Activated naive CD4-positive, alpha-beta T cell treated with anti-CD3 and anti-CD28 coated beads, Interleukin-2, amount 50 U/mL, for 24 hours (primary cell): Measurements from ENCODE around the gene TBL2.
A peak's percentile ranks its signal among the peaks of the same experiment; 100 is the strongest.
"Not testable (repeated sequence)": the region's sequence is repeated elsewhere in the genome, so short reads cannot be mapped to it uniquely, and the experiment has no call there.

Experiments used
- H3K27ac Mint-ChIP-seq: one replicate; pipeline ENCODE4 v1.8.0; 2021; ENCODE audit warnings: mild to moderate bottlenecking, mixed read lengths
- H3K27me3 Mint-ChIP-seq: one replicate; pipeline ENCODE4 v1.8.0; 2021; ENCODE audit warnings: mixed read lengths
- H3K36me3 Mint-ChIP-seq: one replicate; pipeline ENCODE4 v1.8.0; 2021; ENCODE audit warnings: mixed read lengths
- H3K4me1 Mint-ChIP-seq: one replicate; pipeline ENCODE4 v1.8.0; 2021; ENCODE audit warnings: mixed read lengths
- H3K4me3 Mint-ChIP-seq: one replicate; pipeline ENCODE4 v1.8.0; 2021; ENCODE audit warnings: mild to moderate bottlenecking, mixed read lengths
- H3K9me3 Mint-ChIP-seq: one replicate; pipeline ENCODE4 v1.8.0; 2021; ENCODE audit warnings: mixed read lengths

The TBL2 gene

DNA sequence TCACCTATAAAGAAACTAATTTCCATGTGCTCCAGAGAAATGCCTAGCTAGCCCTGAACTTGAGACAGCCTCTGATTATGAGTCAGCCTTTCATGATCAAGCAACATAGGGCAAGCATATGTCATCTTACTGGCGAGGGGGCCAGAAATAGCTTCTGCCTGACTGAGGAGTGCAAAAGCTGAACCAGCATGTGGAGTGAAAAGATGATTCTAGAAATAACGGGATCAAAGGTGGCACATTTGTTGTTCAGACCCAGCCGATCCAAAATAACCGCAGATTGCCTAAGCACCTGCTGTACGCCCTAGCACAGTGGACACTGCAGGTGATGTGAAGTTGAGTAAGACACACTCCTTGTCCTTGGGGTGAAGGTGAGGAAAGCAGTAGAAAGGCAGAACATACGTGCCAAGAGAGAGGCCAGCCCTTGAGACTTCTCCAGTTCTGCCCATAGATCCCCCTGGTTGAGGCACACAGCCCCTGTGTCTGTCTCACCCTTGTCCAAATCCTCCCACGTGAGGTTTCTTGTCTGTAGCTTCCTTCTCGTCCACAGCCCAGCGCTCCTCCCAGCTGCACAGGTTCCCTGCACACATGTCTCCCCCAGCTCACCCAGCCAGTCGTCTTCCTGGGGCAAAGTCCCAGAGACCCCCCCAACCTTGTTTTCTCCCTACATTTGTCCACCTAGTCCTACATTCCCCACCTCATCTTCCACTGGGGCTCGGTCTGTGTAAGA lies 18.1 kb downstream of the TBL2 start:
- Mint-ChIP-seq H3K4me3 (no peak overlapping the region), H3K36me3 (no peaks in the 10 kb centered on the region), H3K4me1 (peaks cover 13% of the 10 kb centered on the region), H3K27me3 (no peaks in the 10 kb centered on the region), H3K9me3 (no peaks in the 10 kb centered on the region), H3K27ac (peak overlapping the region; percentile 65)

DNA sequence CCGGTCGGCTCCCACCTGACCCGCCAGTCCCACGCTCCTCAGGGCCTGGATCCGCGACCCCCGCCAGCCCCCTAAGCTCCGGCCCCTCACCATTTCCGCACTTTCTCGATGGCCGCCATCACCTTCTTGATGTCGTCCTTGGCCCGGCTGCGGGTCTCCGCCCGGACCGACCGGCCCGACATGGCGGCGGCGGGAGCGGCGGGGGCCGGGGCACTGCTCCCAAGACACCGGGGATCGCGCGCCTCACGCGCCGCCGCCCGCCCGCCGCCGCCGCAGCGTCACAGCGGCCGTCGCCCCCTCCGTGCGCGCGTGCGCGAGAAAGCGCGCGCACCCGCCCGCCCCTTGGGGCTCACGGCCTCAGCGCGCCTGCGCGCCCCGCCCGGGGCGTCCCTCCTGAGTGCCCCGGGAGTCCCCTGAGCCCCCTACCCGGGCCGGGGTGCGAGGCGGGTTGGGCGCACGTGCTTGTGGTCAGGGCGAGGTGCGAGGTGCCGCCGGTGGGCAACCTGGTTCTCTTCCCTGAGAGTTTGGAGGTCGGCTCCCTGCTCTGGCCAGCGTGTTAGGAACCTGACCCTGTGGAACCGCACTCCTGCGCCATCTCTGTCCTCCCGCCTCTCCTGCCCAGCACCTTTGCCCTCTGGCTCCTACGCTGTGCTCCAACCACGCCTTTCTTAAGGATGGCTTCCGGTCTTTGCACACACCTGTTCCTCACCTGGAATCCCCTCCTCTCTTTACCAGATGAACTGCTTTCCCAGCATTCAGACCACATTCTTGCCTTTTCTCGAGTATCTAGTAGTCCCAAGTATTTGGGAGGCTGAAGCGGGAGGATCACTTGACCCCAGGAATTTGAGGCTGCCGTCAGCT lies 20.8 kb downstream of the TBL2 start, which contains the start of gene BCL7B:
Gene BCL7B, minus strand, starts transcription at position 294 of the 861 bp plus-strand sequence. Its CDS starts 112 bp downstream, at position 182.
- Mint-ChIP-seq H3K4me1 (peaks cover 27% of the 10 kb centered on the region), H3K27me3 (no peaks in the 10 kb centered on the region), H3K9me3 (no peaks in the 10 kb centered on the region), H3K36me3 (no peaks in the 10 kb centered on the region), H3K27ac (peak within 1 kb of the TSS; percentile 97), H3K4me3 (peak within 1 kb of the TSS; percentile 94)

- Mint-ChIP-seq H3K4me3 (peak overlapping the region; percentile 94), H3K36me3 (peaks cover 1% of the 10 kb centered on the region), H3K27me3 (no peaks in the 10 kb centered on the region), H3K9me3 (no peaks in the 10 kb centered on the region), H3K27ac (peak overlapping the region; percentile 93), H3K4me1 (peaks cover 30% of the 10 kb centered on the region)
Observed at GRCh38 chr7:73557108-73557396, 21.3 kb downstream of the TBL2 start.

- Mint-ChIP-seq H3K27me3 (no peaks in the 10 kb centered on the region), H3K4me1 (peaks cover 32% of the 10 kb centered on the region), H3K9me3 (no peaks in the 10 kb centered on the region), H3K4me3 (peak overlapping the region; percentile 94), H3K36me3 (peaks cover 2% of the 10 kb centered on the region), H3K27ac (peak overlapping the region; percentile 93)
Observed at GRCh38 chr7:73556208-73557107, 21.9 kb downstream of the TBL2 start.

DNA sequence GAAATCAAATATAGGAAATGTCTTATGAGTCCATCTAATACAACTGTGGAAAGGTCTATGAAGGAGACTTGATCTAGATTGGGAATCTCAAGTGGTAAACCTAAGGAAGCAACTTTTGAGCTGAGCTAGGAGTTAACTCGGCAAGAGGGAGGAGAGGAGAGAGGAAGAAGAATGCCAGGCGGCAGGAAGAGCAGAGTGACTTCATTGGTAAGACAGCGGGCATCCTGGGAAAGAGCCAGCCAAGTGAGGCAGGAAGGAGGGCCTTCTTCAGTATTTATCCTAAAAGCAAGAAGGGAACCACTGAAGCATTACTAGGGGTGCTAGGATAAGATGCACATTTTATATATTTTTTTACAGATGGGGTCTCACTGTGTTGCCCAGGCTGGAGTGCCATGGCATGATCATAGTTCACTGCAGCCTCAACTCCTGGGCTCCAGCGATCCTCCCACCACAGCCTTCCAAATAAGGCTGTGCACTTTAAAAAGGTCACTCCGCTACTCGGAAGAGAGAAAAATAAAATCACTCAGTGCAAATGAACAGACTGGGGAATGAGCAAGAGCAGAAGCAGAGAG lies 22.9 kb downstream of the TBL2 start:
- Mint-ChIP-seq H3K36me3 (peaks cover 4% of the 10 kb centered on the region), H3K9me3 (no peaks in the 10 kb centered on the region), H3K4me1 (peaks cover 37% of the 10 kb centered on the region), H3K27me3 (no peaks in the 10 kb centered on the region), H3K4me3 (peak overlapping the region; percentile 94), H3K27ac (peak overlapping the region; percentile 93)

DNA sequence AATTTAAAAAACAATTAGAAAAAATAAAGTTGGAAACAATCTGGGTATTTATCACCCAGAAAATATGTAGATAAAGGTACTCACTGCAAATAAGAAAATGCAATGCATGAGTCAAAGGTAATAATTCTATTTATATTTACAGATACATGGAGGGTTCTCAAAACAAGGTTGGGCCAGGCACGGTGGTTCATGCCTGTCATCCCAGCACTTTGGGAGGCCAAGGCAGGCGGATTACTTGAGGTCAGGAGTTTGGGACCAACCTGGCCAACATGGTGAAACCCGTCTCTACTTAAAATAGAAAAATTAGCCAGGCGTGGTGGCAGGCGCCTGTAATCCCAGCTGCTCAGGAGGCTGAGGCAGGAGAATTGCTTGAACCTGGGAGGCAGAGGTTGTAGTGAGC lies 28.3 kb downstream of the TBL2 start:
- not testable (repeated sequence) for H3K4me3 Mint-ChIP-seq, H3K9me3 Mint-ChIP-seq, H3K27me3 Mint-ChIP-seq, H3K27ac Mint-ChIP-seq, H3K36me3 Mint-ChIP-seq
- peaks cover 54% of the 10 kb centered on the region for H3K4me1 Mint-ChIP-seq

DNA sequence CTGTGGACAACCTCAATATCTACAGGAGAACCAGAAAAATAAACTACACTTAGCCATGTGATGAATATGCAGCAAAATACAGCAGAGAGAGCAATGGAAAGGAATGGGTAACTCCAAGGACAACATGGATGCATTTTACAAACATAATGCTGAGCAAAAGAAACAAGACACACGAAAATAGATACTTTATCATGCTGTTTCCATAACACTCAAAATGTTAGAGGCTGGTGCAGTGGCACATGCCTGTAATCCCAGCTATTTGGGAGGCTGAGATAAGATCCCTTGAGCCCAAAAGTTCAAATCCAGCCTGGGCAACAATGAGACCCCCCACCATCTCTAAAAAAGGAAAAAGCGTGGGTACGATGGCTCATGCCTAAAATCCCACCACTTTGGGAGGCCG lies 29.2 kb downstream of the TBL2 start:
- no peaks in the 10 kb centered on the region for H3K27me3 Mint-ChIP-seq
- no peak overlapping the region for H3K4me3 Mint-ChIP-seq
- H3K27ac Mint-ChIP-seq, result peak overlapping the region; percentile 60
- peaks cover 9% of the 10 kb centered on the region for H3K36me3 Mint-ChIP-seq
- no peaks in the 10 kb centered on the region for H3K9me3 Mint-ChIP-seq
- peaks cover 50% of the 10 kb centered on the region for H3K4me1 Mint-ChIP-seq

GRCh38 chr7:73547841-73548240 lies 30.5 kb downstream of the TBL2 start:
- no peak overlapping the region for H3K27ac Mint-ChIP-seq
- peaks cover 13% of the 10 kb centered on the region for H3K36me3 Mint-ChIP-seq
- no peak overlapping the region for H3K4me3 Mint-ChIP-seq
- peaks cover 47% of the 10 kb centered on the region for H3K4me1 Mint-ChIP-seq
- no peaks in the 10 kb centered on the region for H3K27me3 Mint-ChIP-seq
- H3K9me3 Mint-ChIP-seq, result no peaks in the 10 kb centered on the region

DNA sequence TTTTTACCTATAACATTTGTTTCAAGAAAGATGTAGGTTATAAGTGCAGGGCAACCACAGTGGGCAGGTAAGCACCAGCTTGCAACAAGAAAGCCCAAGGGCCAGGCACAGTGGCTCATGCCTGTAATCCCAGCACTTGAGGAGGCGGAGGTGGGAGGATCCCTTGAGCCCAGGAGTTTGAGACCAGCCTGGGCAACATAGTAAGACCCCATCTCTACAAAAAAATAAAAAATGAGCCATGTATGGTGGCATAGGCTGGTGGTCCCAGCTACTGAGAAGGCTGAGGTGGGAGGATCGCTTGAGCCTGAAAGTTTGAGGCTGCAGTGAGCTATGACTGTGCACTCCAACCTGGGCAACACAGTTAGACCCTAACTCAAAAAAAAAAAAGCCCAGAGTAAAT lies 33.7 kb downstream of the TBL2 start:
- no peaks in the 10 kb centered on the region for H3K9me3 Mint-ChIP-seq
- H3K36me3 Mint-ChIP-seq, result peaks cover 10% of the 10 kb centered on the region
- peaks cover 35% of the 10 kb centered on the region for H3K4me1 Mint-ChIP-seq
- H3K27me3 Mint-ChIP-seq, result no peaks in the 10 kb centered on the region
- H3K27ac Mint-ChIP-seq, result no peak overlapping the region
- no peak overlapping the region for H3K4me3 Mint-ChIP-seq

DNA sequence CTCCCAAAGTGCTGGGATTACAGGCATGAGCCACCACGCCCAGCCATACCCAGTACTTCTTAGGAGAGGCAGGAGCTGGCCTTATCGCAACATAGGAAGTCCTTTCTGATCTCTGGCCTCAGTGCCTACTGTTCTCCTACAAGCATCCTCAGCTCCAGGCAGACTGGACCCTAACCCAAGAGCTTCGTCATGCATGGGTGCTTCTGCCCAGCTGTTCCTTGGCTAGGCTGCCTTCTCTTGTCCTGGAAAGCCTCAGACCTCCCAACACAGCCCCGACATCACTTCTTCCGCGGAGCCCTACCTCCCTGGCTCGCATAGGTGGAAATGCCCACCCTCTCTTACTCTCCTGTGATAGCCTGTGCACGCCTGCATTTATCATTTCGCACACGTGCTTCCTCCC lies 36.7 kb downstream of the TBL2 start:
- Mint-ChIP-seq H3K4me3 (no peak overlapping the region), H3K27ac (peak overlapping the region; percentile 41), H3K27me3 (no peaks in the 10 kb centered on the region), H3K9me3 (no peaks in the 10 kb centered on the region), H3K4me1 (peaks cover 13% of the 10 kb centered on the region), H3K36me3 (peaks cover 12% of the 10 kb centered on the region)

GRCh38 chr7:73539709-73540108 lies 38.7 kb downstream of the TBL2 start:
- no peak overlapping the region for H3K4me3 Mint-ChIP-seq
- H3K36me3 Mint-ChIP-seq, result peaks cover 12% of the 10 kb centered on the region
- H3K4me1 Mint-ChIP-seq, result peaks cover 3% of the 10 kb centered on the region
- no peaks in the 10 kb centered on the region for H3K9me3 Mint-ChIP-seq
- no peaks in the 10 kb centered on the region for H3K27me3 Mint-ChIP-seq
- no peak overlapping the region for H3K27ac Mint-ChIP-seq

GRCh38 chr7:73538510-73538909 lies 39.9 kb downstream of the TBL2 start:
- H3K27ac Mint-ChIP-seq, result peak overlapping the region; percentile 65

DNA sequence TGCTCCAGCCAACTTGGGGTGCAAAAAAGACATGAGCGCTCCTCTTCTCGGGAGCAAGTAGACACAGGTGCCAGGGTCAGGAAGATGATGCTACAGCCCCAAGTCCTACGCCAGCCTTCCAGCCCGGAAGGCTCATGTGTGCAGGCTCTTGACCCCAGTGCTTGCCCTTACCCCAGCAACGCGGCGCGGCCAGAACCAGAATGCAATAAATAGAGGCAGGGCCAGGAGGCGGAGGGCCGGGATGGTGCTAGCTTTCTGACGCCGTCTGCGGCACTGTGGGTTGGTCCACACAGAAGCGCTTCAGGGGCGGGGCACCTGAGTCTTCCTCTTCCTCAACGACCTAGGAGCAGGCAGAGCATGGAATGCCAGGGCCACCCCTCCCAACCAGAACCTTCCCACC lies 41.3 kb downstream of the TBL2 start:
- Mint-ChIP-seq H3K36me3 (peaks cover 8% of the 10 kb centered on the region), H3K27ac (no peak overlapping the region), H3K27me3 (no peaks in the 10 kb centered on the region), H3K4me1 (no peaks in the 10 kb centered on the region), H3K9me3 (no peaks in the 10 kb centered on the region), H3K4me3 (no peak overlapping the region)

More at GRCh38 chr7:73538510-73538909, 39.9 kb downstream of the TBL2 start:
- H3K4me1 Mint-ChIP-seq, H3K9me3 Mint-ChIP-seq, H3K4me3 Mint-ChIP-seq, H3K36me3 Mint-ChIP-seq, H3K27me3 Mint-ChIP-seq: not testable (repeated sequence)

GRCh38 chr7:73536479-73536878 lies 41.9 kb downstream of the TBL2 start:
- no peaks in the 10 kb centered on the region for H3K4me1 Mint-ChIP-seq
- H3K36me3 Mint-ChIP-seq, result peaks cover 8% of the 10 kb centered on the region
- no peak overlapping the region for H3K27ac Mint-ChIP-seq

GRCh38 chr7:73535918-73536317 lies 42.5 kb downstream of the TBL2 start:
- H3K4me3 Mint-ChIP-seq, H3K27me3 Mint-ChIP-seq, H3K36me3 Mint-ChIP-seq, H3K9me3 Mint-ChIP-seq, H3K4me1 Mint-ChIP-seq, H3K27ac Mint-ChIP-seq: not testable (repeated sequence)

More at GRCh38 chr7:73536479-73536878, 41.9 kb downstream of the TBL2 start:
- Mint-ChIP-seq H3K27me3 (no peaks in the 10 kb centered on the region), H3K9me3 (no peaks in the 10 kb centered on the region), H3K4me3 (no peak overlapping the region)
